SH-SY5Y (cell line): Measurements from ENCODE around the gene IRF3.

Experiments
- GATA2 ChIP-seq: IDR thresholded peaks from 2 replicates; pipeline ENCODE4 v1.6.1; 2011; ENCODE audit warnings: mild to moderate bottlenecking, low read depth, low read length
- GATA3 ChIP-seq: IDR thresholded peaks from 2 replicates; pipeline ENCODE4 v1.6.1; 2011; ENCODE audit warnings: low read depth, mild to moderate bottlenecking, low read length, moderate library complexity

DNA sequence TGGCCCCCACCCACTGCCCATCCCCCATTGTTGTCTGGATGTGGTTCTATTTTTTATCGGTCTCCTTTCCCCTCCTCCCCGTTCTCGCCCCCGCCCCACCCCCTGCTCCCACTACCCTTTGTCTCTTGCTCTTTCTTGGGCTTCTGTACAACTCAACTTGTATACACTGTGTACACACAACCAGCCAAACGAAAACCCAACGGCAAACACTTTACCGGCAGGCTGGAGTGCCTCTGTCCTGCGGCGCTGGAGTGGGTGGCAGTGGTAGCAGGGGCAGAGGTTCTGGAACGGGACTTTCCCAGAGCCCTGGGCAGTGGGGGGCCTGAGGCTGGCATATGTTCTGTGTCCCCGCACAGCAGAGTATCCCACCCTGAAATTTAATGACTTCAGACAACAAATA lies 39.4 kb downstream of the IRF3 start:
- TF ChIP-seq GATA3: no peak
- no peak for TF ChIP-seq GATA2
